Activated T-cell treated with anti-CD3 and anti-CD28 coated beads, Interleukin-2, amount 50 U/mL, for 4 hours (primary cell): ENCODE results near the gene HOXC10. TPM values are rescaled to one million over a fixed set of nuclear protein-coding genes. Genes with fewer than 3 reads are reported as not detected.

Experiments
- ATAC-seq, 2 donors: fragments of 200-7000 bp; cut with Tn5 transposase; one replicate each; pipeline ENCODE4 v1.10.0; 2021
- DNase-seq: peaks from one replicate; pipeline ENCODE4 v3.0.0-alpha.2; 2020
- H3K27me3 Mint-ChIP-seq: one replicate; pipeline ENCODE4 v1.8.0; 2021; ENCODE audit warnings: low read depth, mixed read lengths
- H3K36me3 Mint-ChIP-seq: one replicate; pipeline ENCODE4 v1.8.0; 2022; ENCODE audit warnings: mixed read lengths; ENCODE audit not compliant: insufficient read depth
- H3K4me1 Mint-ChIP-seq: one replicate; pipeline ENCODE4 v1.8.0; 2021; ENCODE audit warnings: low read depth, mixed read lengths
- H3K4me3 Mint-ChIP-seq: one replicate; pipeline ENCODE4 v1.8.0; 2021; ENCODE audit warnings: mild to moderate bottlenecking, moderate library complexity, mixed read lengths
- H3K9me3 Mint-ChIP-seq: one replicate; pipeline ENCODE4 v1.8.0; 2021; ENCODE audit warnings: mixed read lengths
- total RNA-seq, 3 donors: library from RNA; stranded (reverse); gene quantifications; one replicate each; pipeline ENCODE4 v1.2.1, GENCODE V29; 2021

HOXC10 gene
- total RNA-seq, 3 donors from 2014 or later, result not detected

GRCh38 chr12:54002278-54002914 lies 17.4 kb downstream of the HOXC10 start:
- ATAC-seq, result no peak
- Mint-ChIP-seq H3K36me3 (no peaks in the 10 kb centered on the region), H3K4me3 (no peak overlapping the region), H3K9me3 (no peaks in the 10 kb centered on the region), H3K4me1 (peaks cover 18% of the 10 kb centered on the region), H3K27me3 (peaks cover 98% of the 10 kb centered on the region)
- DNase-seq, result no peak

DNA sequence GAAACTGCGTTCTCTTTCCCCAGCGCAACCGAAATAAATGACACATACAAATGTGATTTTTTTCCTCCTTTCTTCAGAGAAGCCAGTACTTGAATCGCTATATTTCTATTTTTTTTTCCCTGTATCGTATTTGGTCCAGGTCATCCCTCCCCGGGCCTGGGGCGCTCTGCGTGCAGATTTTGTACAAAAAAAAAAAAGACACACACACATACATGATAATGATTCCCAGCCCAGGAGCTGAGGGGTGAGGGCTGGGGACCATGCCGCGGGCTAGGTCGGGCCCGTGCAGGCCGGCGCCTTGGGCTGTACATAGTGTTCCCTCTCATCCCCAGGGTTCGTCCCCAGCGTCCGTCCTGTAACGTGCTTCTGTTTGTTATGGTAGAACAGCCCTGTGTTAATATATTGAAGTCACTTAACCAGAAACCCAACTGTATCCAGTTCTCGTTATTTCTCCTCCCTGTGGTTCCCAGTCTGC lies 18.0 kb downstream of the HOXC10 start:
- ATAC-seq (no peak), DNase-seq (no peak)
- no peak overlapping the region for H3K4me3 Mint-ChIP-seq

DNA sequence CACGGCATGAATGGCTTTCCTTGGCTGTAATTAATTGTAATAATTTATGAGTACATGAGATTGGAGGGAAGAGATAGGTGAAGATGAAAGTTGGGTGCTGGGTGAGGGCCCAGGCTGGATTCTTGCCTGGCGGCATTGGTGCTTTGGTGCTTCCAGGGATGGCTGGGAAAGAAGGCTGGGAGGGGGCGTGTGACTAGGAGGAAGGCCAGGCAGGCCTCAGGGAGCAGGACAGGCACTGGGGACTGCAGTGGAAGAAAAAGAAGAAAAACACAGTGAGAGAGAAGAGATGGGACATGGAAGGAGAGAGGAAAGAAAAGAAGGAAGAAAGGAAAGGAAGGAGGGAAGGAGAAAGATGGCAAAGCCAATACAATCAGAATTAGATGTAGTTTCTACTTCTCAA lies 18.7 kb downstream of the HOXC10 start:
- H3K9me3 Mint-ChIP-seq, result no peaks in the 10 kb centered on the region
- H3K36me3 Mint-ChIP-seq, result no peaks in the 10 kb centered on the region
- peaks cover 14% of the 10 kb centered on the region for H3K4me1 Mint-ChIP-seq
- ATAC-seq (no peak), DNase-seq (no peak)
- H3K4me3 Mint-ChIP-seq, result no peak overlapping the region
- peaks cover 97% of the 10 kb centered on the region for H3K27me3 Mint-ChIP-seq

More for the DNA sequence above, 18.0 kb downstream of the HOXC10 start:
- Mint-ChIP-seq H3K9me3 (no peaks in the 10 kb centered on the region), H3K36me3 (no peaks in the 10 kb centered on the region), H3K27me3 (peaks cover 98% of the 10 kb centered on the region), H3K4me1 (peaks cover 14% of the 10 kb centered on the region)

DNA sequence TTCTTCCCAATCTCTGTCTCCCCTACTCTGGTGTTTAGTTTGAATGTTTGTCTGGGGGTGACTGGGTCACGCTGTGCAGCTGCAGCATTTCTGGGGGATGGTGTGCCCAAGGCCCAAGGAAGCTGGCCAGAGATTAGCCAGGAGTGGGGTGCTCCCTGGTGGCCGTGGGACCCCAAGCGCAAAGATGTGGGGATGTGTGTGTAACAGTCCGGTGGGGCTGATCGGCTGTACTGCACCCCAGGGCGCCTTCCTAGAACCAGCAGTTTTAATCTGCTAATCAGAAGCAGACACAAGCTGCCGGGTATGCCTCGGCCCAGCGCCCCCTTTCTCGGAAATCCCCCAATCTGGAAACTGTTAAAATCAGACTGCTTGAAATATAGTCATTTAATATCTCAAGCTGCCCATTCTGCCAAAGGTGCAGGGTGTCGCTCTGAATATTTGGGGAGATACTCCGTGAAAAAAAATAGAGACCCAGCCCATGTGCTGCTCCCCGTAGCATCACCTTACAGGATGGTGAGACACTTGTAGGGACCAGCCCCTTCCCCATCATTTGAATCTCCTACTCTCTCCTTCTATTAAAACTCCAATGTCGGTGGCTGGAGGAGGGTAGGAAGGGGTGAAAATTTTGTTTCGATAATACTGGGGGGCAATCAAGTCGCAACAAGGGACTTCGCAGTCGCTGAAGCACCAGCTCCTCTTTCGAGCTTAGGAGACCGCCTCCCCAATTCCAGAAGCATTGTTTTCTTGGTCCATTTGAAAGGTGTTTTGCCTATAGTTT lies 19.3 kb downstream of the HOXC10 start:
- H3K36me3 Mint-ChIP-seq, result no peaks in the 10 kb centered on the region
- peaks cover 93% of the 10 kb centered on the region for H3K27me3 Mint-ChIP-seq
- H3K9me3 Mint-ChIP-seq, result no peaks in the 10 kb centered on the region
- DNase-seq (no peak), ATAC-seq (no peak)
- H3K4me3 Mint-ChIP-seq, result no peak overlapping the region
- peaks cover 15% of the 10 kb centered on the region for H3K4me1 Mint-ChIP-seq

DNA sequence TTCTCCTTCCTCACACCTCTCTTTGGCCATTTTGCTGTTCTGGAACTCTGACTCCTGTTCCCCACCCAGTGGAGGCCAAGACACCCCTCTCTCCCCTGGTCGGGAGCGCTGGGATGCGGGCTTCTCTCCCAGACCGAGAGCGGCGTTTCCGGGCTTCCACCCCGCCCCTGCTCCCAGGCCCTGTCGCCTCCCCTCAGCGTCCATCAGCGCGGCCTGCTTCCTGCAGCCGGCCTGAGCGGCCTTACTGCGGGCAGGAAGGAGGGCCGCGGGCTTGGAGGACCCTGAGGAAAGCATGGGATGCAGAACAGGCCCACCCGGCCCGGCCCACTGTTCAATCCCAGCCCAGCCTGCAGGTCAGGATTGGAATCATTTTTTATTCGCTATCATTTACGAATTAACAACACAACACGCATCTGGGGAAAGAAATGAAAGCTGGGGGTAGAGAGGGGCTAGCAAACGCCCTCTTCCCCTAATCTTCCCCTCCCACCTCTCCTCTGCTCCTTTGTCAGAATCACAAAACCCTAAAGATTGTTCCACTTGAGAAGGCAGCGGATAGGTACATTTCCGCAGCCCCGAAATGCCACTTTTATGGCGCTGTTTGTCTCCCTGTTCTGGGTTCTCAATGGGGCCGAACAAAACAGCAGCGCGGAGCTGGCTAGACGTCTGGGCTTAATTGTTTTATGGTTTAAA lies 20.0 kb downstream of the HOXC10 start:
- Mint-ChIP-seq H3K9me3 (no peaks in the 10 kb centered on the region), H3K4me1 (peaks cover 18% of the 10 kb centered on the region), H3K36me3 (no peaks in the 10 kb centered on the region), H3K4me3 (no peak overlapping the region), H3K27me3 (peaks cover 93% of the 10 kb centered on the region)
- no peak for ATAC-seq
- no peak for DNase-seq

DNA sequence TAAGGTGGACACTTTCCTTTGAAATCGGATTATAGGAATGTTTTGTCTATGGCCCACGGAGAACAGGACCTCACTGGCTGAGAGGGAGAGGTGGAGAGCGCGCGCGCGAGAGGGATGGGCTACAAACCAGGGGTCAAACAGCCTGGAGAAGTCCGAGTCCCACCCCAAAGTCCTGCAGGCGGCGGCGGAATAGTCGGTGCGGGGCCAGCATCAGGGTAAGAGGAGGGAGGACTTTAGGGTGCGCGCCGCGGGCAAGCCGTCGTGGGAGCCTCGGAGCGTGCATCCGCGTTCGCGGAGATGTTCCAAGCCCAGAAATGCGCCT lies 20.5 kb downstream of the HOXC10 start:
- H3K4me3 Mint-ChIP-seq, result no peak overlapping the region
- H3K27me3 Mint-ChIP-seq, result peaks cover 93% of the 10 kb centered on the region
- peaks cover 19% of the 10 kb centered on the region for H3K4me1 Mint-ChIP-seq
- no peak for DNase-seq
- ATAC-seq, result no peak
- H3K36me3 Mint-ChIP-seq, result no peaks in the 10 kb centered on the region
- no peaks in the 10 kb centered on the region for H3K9me3 Mint-ChIP-seq

DNA sequence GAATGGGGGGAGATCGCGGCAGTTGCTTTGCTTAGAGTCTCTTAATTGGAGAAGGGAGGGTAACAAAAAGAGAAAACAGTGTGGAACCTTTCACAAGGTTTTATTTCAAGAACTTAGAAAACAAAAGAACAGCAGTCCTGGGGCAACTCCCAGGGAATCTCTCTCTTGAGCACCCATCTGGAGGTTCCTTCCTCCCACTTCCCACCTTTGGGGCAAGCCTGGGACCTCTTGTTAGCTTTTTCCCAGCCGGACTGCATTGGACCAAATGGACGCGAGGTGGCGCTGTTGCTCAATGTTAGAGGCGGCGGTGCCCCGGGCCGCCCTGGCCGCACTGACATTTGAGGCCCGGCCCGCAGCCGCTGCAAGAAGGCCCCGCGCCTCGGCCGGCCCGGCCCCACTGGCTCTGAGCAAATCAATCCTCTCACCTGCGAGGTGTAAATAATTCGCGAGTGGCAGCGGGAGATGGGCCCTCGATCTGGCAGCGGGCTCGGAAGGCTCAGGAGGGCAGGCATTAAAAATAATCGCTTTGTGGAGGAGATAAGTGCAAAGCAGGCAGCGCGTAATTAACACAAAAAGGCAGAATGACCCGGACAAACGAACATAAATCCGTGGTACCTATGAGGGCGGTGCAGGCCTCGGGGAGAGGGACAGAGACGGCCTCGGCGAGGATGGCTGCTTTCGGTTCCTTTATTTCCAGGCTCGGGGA lies 21.1 kb downstream of the HOXC10 start:
- Mint-ChIP-seq H3K9me3 (no peaks in the 10 kb centered on the region), H3K36me3 (no peaks in the 10 kb centered on the region), H3K4me3 (peak overlapping the region; percentile 82), H3K4me1 (peaks cover 20% of the 10 kb centered on the region), H3K27me3 (peaks cover 92% of the 10 kb centered on the region)
- peak; percentile 82 to 84 for ATAC-seq
- DNase-seq, result peak; percentile 83

GRCh38 chr12:54006559-54007220 lies 21.7 kb downstream of the HOXC10 start:
- H3K27me3 Mint-ChIP-seq, result peaks cover 92% of the 10 kb centered on the region
- peaks cover 26% of the 10 kb centered on the region for H3K4me1 Mint-ChIP-seq

DNA sequence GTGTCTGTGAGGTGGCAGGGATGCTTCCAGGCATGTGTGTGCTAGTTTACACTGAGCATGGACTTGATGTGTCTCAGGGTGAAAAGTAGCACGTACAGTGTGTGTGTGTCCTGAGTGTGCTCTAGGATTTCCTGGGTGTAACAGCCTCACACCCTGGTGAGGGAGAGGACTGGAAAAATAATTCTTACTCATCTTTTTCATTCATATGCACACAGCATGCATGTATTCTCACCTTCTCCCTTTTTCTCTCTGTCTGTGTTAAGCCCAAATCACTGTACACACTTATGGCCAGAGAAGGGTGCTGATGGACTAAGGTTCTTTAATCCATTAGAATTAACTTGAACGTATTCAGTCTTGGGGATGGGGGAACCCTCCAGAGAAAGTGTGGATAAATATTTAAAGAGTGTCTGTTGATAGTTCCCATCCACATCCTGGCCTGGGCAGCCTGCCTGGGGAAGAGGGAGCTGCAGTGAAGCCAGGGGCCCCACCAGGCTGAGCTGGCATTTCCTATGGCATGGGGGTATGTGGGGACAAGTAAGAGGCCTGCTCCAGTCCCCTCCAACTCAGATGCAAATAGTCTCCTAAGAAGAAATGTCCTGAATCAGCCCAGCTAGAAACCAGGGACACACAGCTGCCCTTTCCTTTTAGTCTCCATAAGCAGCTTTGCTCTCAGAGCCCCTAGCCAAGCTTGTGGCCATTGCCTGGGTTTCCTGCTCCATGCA lies 22.8 kb downstream of the HOXC10 start:
- H3K36me3 Mint-ChIP-seq, result no peaks in the 10 kb centered on the region
- no peak for ATAC-seq
- H3K4me3 Mint-ChIP-seq, result no peak overlapping the region
- no peak for DNase-seq
- H3K4me1 Mint-ChIP-seq, result peaks cover 21% of the 10 kb centered on the region
- H3K9me3 Mint-ChIP-seq, result no peaks in the 10 kb centered on the region
- H3K27me3 Mint-ChIP-seq, result peaks cover 91% of the 10 kb centered on the region

More at GRCh38 chr12:54006559-54007220, 21.7 kb downstream of the HOXC10 start:
- DNase-seq (no peak), ATAC-seq (no peak)
- Mint-ChIP-seq H3K9me3 (no peaks in the 10 kb centered on the region), H3K4me3 (peak overlapping the region; percentile 82), H3K36me3 (no peaks in the 10 kb centered on the region)

DNA sequence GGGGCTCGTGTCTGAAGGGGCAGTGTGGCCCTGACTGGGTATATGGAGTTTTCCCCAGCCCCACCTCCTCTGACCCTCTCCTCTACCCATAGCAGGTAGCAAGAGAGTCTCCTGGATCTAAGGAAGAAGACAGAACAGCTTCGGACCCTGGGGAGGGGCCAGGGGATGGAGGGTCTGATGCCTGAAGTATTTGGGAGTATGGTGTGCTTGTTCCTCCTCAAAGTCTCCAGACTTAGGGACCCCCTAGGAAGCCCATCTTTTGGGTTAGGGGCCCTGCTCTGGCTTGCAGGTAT lies 23.3 kb downstream of the HOXC10 start:
- DNase-seq (no peak), ATAC-seq (no peak)
- Mint-ChIP-seq H3K4me3 (no peak overlapping the region), H3K36me3 (no peaks in the 10 kb centered on the region), H3K27me3 (peaks cover 91% of the 10 kb centered on the region), H3K9me3 (no peaks in the 10 kb centered on the region), H3K4me1 (peaks cover 21% of the 10 kb centered on the region)

- ATAC-seq (peak; percentile 47), DNase-seq (peak; percentile 27)
- H3K36me3 Mint-ChIP-seq, result no peaks in the 10 kb centered on the region
- peaks cover 91% of the 10 kb centered on the region for H3K27me3 Mint-ChIP-seq
- no peaks in the 10 kb centered on the region for H3K9me3 Mint-ChIP-seq
- peak overlapping the region; percentile 1 for H3K4me3 Mint-ChIP-seq
- H3K4me1 Mint-ChIP-seq, result peaks cover 21% of the 10 kb centered on the region
These were observed 24.5 kb downstream of the HOXC10 start for GRCh38 chr12:54009171-54010052.

DNA sequence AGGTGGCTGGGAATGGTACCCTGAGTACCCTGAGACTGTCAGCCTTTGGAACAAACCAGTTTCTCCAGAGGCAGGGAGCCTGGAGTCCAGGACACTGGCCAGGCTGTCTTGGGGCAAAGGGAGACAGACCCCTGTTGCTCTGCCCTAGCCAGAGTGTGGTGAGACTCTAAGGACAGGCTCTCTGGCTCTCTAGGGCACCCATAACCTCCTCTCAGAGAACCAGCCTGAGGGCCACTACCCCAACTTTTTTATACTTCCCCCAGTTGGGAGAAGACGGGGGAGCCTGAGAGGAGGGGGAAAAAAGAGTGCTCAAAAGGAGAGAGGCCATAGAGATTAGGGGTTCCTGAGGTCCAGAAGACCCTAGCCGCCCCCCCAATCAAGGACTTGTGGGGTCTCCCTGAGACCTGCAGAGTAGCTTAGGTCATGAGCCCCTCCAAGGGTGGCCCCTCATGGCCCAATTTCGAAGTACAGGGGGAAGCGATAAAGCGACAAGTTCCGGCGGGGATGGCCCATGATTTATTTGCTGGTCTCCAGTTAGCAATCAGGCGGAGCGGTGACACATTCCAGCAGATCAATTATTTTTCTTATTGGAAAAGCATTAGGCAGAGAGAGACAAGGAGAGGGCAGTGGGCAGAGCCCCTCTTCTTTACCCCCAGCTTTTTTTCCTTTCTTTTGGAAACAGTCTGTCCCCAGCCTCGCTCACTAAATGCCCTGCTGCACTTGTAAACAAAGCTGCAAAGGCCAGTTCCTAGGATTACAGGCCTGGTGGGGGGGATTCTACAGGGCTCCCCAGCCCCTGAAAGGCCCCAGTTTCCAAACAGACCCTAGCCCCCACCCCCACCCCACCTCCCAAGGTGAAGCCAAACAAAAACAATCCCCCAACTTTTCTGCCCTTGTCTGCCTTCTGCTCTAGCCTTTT lies 25.4 kb downstream of the HOXC10 start:
- no peak for DNase-seq
- no peaks in the 10 kb centered on the region for H3K36me3 Mint-ChIP-seq
- ATAC-seq, result no peak
- H3K9me3 Mint-ChIP-seq, result no peaks in the 10 kb centered on the region
- no peak overlapping the region for H3K4me3 Mint-ChIP-seq
- peaks cover 24% of the 10 kb centered on the region for H3K4me1 Mint-ChIP-seq
- peaks cover 93% of the 10 kb centered on the region for H3K27me3 Mint-ChIP-seq
